Measurements from ENCODE around the gene HYAL3. TPM values are rescaled to one million over a fixed set of nuclear protein-coding genes. Genes with fewer than 3 reads are reported as not detected.

HYAL3 gene
- total and polyA plus RNA-seq, 3 experiments from 2014 or later = 3.6 to 8.4 (median 7.7) TPM

DNA sequence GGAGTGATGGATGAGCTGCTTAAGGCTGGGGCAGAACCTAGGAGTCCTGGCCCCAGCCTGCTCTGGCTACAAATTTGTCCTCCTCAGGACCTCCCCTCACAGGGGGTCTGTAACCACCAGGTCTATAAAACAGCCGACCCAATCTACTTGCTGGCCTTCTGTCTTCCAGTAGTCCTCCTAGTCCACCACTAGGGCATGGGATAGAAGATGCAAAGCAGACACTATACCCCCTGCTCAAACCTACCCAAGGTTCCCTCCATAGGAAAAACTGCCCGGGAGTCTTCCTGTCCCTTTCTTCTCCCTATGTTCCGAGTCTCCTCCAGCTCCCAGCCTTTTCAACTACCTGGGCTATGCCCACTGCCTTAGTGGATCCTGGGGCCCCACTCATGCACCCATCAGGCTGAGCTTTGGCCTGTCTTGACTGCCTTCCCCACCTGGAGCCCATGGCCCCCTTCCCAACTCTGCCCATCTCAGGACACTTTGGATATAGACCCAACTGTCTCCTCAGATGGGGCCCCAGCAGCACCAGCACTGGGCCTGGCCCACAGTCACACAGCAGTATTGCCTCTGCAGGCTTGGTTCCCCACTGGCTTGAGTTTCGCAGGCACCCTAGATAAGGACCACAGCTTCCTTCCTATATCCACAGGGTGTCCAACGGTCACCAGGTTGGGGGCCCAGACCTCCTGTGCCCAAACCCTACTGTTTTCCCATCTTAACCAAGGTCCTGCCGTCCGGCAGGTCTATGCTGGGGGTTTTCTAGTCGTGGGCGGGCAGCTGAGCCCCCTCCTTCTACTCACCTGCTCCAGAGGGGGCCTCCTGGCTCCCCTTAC, 1.1 kb downstream of the HYAL3 start:
- peaks cover 0 to 14% (median 0%) of the 10 kb centered on the region in 3 donors for H3K36me3 Mint-ChIP-seq
- POLR2A ChIA-PET = interaction anchor here (0.9 to 2.2 kb wide), 6 partner anchors 19 to 61 kb away, joined by 4 to 31 read pairs (median 10); partner anchors contain the start of genes CYB561D2, NPRL2, RASSF1 and TUSC2
- H3K36me3 ChIP-seq (ENCODE audit: insufficient read depth, low read length) = no peaks in the 10 kb centered on the region
- no peaks in the 10 kb centered on the region for H3K9me3 ChIP-seq (ENCODE audit: low read length)
- peaks cover 21 to 50% (median 22%) of the 10 kb centered on the region in 3 donors for H3K4me1 Mint-ChIP-seq
- H3K27me3 Mint-ChIP-seq = no peaks in the 10 kb centered on the region
- H3K4me3 ChIP-seq (ENCODE audit: low read length) = peak overlapping the region; percentile 89
- no peaks in the 10 kb centered on the region for H3K9me3 Mint-ChIP-seq
- peaks cover 25% of the 10 kb centered on the region for H3K4me1 ChIP-seq (ENCODE audit: insufficient read depth, low read length)
- no peak for DNase-seq
- H3K27ac Mint-ChIP-seq = peak overlapping the region; percentile 93 to 100 (median 99)
- CTCF ChIA-PET = interaction anchor here (0.9 to 3.0 kb wide), 14 partner anchors 14 to 106 kb away, joined by 3 to 16 read pairs (median 6); partner anchors contain the start of genes CYB561D2, HYAL2 and NPRL2
- peak overlapping the region; percentile 96 for H3K27ac ChIP-seq (ENCODE audit: low read depth, low read length)
- no peaks in the 10 kb centered on the region for H3K27me3 ChIP-seq (ENCODE audit: insufficient read depth, low read length, poor library complexity, severe bottlenecking)
- H3K4me3 Mint-ChIP-seq = peak overlapping the region; percentile 93 to 98 (median 95)

DNA sequence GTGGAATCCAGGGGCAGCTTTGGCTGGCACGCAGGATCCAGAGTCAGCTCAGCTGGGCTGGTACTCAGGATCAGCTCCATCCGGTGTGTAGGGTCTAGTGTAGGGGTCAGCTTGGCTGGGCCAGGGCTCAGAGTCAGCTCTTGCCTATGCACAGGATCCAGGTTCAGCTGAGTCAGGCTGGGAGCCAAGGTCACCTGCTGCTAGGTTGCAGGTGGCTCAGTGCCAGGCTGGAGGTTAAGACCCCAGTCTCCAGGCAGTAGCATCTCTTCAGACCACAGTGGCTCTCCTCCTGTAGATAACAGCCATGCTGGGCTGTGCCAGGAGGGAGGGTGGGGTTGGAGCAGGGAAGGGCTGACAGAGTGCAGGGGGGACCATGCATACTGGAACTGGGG, 1.8 kb downstream of the HYAL3 start:
- no peak for DNase-seq
- Histone ChIP-seq H3K4me3 (ENCODE audit: low read length) (no peak overlapping the region), H3K36me3 (ENCODE audit: insufficient read depth, low read length) (no peaks in the 10 kb centered on the region), H3K4me1 (ENCODE audit: insufficient read depth, low read length) (peaks cover 31% of the 10 kb centered on the region), H3K27me3 (ENCODE audit: insufficient read depth, low read length, poor library complexity, severe bottlenecking) (no peaks in the 10 kb centered on the region), H3K9me3 (ENCODE audit: low read length) (no peaks in the 10 kb centered on the region), H3K27ac (ENCODE audit: low read depth, low read length) (no peak overlapping the region)
- Mint-ChIP-seq H3K4me1 (peaks cover 28 to 57% (median 29%) of the 10 kb centered on the region in 3 donors), H3K4me3 (peak overlapping the region in 5 of 7 donors; percentile 93 to 98 (median 95)), H3K27me3 (no peaks in the 10 kb centered on the region), H3K9me3 (no peaks in the 10 kb centered on the region), H3K27ac (peak overlapping the region in 7 of 8 donors; percentile 69 to 100 (median 99)), H3K36me3 (peaks cover 0 to 15% (median 0%) of the 10 kb centered on the region in 3 donors)
- CTCF ChIA-PET = interaction anchor here (0.9 to 3.0 kb wide), 5 partner anchors 13 to 52 kb away, joined by 3 to 13 read pairs (median 9); partner anchors contain the start of genes CYB561D2 and NPRL2
- POLR2A ChIA-PET = no interaction called here

DNA sequence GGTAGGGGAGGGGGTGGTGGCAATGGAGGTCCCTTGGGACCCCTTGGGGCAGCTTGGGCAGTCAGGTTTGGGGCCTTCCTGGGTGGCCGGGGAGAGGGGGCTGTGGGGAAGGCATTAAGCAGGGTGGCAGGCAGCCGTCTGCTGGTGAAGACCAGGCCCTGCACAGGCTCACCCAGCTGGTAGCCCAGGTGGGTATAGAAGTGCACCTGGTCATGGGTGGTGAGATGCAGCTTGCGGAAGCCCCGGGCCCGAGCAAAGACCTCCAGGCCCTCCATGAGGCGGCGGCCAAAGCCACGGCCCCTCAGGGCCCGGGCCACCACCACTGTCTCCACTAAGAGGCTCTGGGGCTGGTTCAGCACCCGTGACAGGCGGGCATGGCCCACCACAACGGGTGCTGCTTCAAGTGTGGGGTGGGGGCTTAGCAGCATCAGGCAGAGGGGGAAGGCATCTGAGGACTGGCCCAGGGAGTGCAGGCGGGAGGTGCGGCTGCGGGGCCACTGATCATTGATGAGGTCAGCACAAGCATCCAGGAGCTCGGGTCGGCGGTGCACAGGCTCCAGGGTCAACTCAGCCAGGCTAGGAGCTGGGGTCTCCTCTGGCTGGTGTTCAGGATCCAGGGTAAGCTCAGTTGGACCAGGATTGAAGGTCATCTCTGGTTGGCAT, 2.4 kb downstream of the HYAL3 start:
- Mint-ChIP-seq H3K9me3 (no peaks in the 10 kb centered on the region), H3K27ac (peak overlapping the region; percentile 56 to 100 (median 93)), H3K36me3 (peaks cover 0 to 17% (median 0%) of the 10 kb centered on the region in 3 donors), H3K27me3 (no peaks in the 10 kb centered on the region), H3K4me1 (peaks cover 30 to 57% (median 31%) of the 10 kb centered on the region in 3 donors), H3K4me3 (peak overlapping the region in 2 of 7 donors; percentile 41 to 93)
- POLR2A ChIA-PET = no interaction called here
- Histone ChIP-seq H3K36me3 (ENCODE audit: insufficient read depth, low read length) (no peaks in the 10 kb centered on the region), H3K4me1 (ENCODE audit: insufficient read depth, low read length) (peaks cover 31% of the 10 kb centered on the region), H3K9me3 (ENCODE audit: low read length) (no peaks in the 10 kb centered on the region), H3K27me3 (ENCODE audit: insufficient read depth, low read length, poor library complexity, severe bottlenecking) (no peaks in the 10 kb centered on the region), H3K4me3 (ENCODE audit: low read length) (no peak overlapping the region), H3K27ac (ENCODE audit: low read depth, low read length) (no peak overlapping the region)
- DNase-seq = no peak
- CTCF ChIA-PET = interaction anchor here (0.5 to 1.5 kb wide), 2 partner anchors 12 to 54 kb away, joined by 3 read pairs; partner anchors contain the start of genes CYB561D2 and NPRL2

DNA sequence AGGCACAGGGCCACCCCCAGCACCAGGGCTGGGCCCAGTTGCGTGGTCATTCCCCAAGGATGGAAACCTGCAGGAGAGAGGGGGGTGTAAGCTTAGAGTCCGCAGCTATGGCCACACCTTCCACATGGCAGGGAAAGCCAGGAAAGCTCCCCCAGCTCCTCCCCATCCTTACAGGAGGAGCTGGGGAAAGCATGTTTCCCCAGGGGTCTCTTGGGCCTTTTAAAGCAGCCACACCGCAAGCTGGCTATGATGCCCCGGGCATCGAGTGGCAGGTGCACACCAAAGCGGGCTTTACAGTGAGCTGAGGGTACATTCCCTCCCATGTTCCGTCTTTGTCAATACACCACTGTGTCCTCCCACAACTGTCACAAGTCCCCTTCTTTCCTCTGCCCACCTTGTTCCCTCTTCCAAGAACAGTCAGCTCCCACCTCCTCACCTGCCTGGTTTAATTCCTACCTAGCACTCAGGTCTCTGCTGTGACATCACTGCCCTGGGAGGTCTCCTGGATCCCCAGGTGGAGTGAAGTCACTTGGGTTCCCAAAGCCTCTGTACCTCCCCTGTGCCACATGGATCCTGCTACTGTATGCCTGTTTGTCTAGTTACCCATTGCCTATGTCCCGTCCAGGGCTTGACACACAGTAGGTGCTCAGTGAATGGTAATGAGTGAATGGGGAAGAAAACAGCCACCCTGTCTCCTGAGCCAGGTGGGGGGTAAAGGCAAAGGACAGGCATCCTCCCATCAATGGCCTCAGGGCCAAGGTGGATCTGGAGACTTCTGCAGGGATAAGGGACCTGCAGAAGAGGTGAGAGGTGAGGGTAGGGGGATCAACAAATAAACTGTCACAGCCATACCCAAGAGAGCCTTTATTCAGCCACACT, 3.4 kb downstream of the HYAL3 start:
- Histone ChIP-seq H3K9me3 (ENCODE audit: low read length) (no peaks in the 10 kb centered on the region), H3K27me3 (ENCODE audit: insufficient read depth, low read length, poor library complexity, severe bottlenecking) (no peaks in the 10 kb centered on the region), H3K36me3 (ENCODE audit: insufficient read depth, low read length) (no peaks in the 10 kb centered on the region), H3K27ac (ENCODE audit: low read depth, low read length) (no peak overlapping the region), H3K4me1 (ENCODE audit: insufficient read depth, low read length) (peaks cover 42% of the 10 kb centered on the region), H3K4me3 (ENCODE audit: low read length) (no peak overlapping the region)
- peaks cover 0 to 19% (median 0%) of the 10 kb centered on the region in 3 donors for H3K36me3 Mint-ChIP-seq
- H3K4me1 Mint-ChIP-seq = peaks cover 35 to 59% (median 38%) of the 10 kb centered on the region in 3 donors
- H3K27ac Mint-ChIP-seq = peak overlapping the region in 3 of 8 donors; percentile 20 to 66 (median 32)
- no peaks in the 10 kb centered on the region for H3K9me3 Mint-ChIP-seq
- ChIA-PET CTCF (interaction anchor here (0.8 to 1.5 kb wide), 3 partner anchors 49 to 55 kb away, joined by 3 to 5 read pairs (median 3); partner anchors contain the start of genes CYB561D2 and NPRL2), POLR2A (no interaction called here)
- DNase-seq = no peak
- peak overlapping the region in 2 of 7 donors; percentile 37 to 93 for H3K4me3 Mint-ChIP-seq
- no peaks in the 10 kb centered on the region for H3K27me3 Mint-ChIP-seq

DNA sequence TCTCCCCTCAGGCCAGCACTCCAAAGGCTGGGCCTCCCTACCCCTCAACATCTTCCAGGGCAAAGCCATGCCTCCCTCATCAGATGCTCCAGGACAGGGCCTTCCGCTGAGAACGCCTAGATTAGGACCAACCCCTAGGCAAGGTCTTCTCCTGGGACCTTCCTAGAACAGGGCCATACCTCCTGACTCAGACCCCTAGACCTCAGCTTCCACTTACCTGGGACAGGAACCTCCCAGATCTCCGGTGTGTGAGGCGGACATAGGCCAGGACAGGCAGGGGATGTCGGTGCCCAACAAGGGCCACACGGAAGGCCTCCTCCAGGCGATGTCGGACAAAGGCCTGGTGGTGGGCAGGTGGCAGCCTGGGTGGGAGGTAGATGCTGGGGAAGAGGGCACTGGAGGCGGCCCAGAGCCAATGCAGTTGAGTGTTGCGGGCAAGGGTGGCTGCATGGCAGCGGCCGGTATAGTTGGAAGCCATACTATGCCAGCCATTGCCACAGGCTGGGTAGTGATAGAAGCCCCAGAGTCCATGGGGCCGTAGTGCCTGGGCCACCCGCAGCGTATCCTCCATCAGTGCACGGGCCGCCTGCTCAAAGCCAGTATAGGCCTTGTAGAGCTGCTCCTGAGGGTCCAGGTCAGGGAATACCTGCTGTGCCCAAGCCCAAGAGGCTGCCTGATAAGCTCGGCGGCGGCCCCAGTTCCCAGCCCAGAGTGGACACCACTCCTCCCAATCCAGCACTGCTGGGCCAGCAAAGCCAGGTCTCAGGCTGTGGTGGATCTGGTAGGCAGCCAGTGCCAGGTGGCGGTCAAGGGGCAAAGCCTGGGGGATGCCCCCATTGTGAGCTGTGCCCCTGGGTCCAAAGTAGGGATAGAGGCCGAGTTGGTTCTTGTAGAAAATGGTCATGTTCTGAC, 4.5 kb downstream of the HYAL3 start:
- POLR2A ChIA-PET = interaction anchor here (0.6 kb wide), 1 partner anchor 354 kb away, joined by 3 read pairs; no protein-coding TSS in a partner anchor
- Mint-ChIP-seq H3K9me3 (no peaks in the 10 kb centered on the region), H3K4me3 (peak overlapping the region in 1 of 7 donors; percentile 66), H3K4me1 (peaks cover 26 to 50% (median 29%) of the 10 kb centered on the region in 3 donors), H3K27ac (peak overlapping the region in 2 of 8 donors; percentile 57 to 85), H3K36me3 (peaks cover 0 to 25% (median 0%) of the 10 kb centered on the region in 3 donors), H3K27me3 (no peaks in the 10 kb centered on the region)
- Histone ChIP-seq H3K4me1 (ENCODE audit: insufficient read depth, low read length) (peaks cover 36% of the 10 kb centered on the region), H3K9me3 (ENCODE audit: low read length) (no peaks in the 10 kb centered on the region), H3K4me3 (ENCODE audit: low read length) (no peak overlapping the region), H3K27me3 (ENCODE audit: insufficient read depth, low read length, poor library complexity, severe bottlenecking) (no peaks in the 10 kb centered on the region), H3K36me3 (ENCODE audit: insufficient read depth, low read length) (peaks cover under 1% of the 10 kb centered on the region), H3K27ac (ENCODE audit: low read depth, low read length) (no peak overlapping the region)
- CTCF ChIA-PET = interaction anchor here (0.9 kb wide), 1 partner anchor 51 kb away, joined by 5 read pairs; no protein-coding TSS in a partner anchor
- no peak for DNase-seq

DNA sequence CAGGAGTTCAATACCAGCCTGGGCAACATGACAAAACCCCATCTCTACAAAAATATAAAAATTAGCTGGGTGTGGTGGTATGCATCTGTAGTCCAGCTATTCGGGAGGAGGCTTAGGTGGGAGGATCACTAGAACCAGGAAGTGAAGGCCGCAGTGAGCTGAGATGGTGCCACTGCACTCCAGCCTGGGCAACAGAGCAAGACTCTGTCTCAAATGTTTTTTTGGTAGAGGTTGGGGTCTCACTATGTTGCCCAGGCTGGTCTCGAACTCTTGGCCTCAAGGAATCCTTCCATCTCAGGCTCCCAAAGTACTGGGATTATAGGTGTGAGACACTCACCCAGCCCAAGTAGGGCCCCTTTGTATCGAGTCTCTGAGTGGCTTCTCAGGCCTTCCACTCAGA, 5.1 kb downstream of the HYAL3 start:
- Mint-ChIP-seq H3K4me3 (peak overlapping the region in 1 of 7 donors; percentile 66), H3K27me3 (no peaks in the 10 kb centered on the region), H3K36me3 (peaks cover 0 to 29% (median 0%) of the 10 kb centered on the region in 3 donors), H3K4me1 (peaks cover 21 to 43% (median 25%) of the 10 kb centered on the region in 3 donors), H3K27ac (peak overlapping the region in 3 of 8 donors; percentile 57 to 85 (median 70)), H3K9me3 (no peaks in the 10 kb centered on the region)
- DNase-seq = no peak
- ChIA-PET CTCF (interaction anchor here (0.6 kb wide), 1 partner anchor 31 kb away, joined by 4 read pairs; no protein-coding TSS in a partner anchor), POLR2A (interaction anchor here (0.6 to 0.7 kb wide), 3 partner anchors 23 to 354 kb away, joined by 3 to 11 read pairs (median 3); no protein-coding TSS in a partner anchor)
- Histone ChIP-seq H3K9me3 (ENCODE audit: low read length) (no peaks in the 10 kb centered on the region), H3K27ac (ENCODE audit: low read depth, low read length) (no peak overlapping the region), H3K27me3 (ENCODE audit: insufficient read depth, low read length, poor library complexity, severe bottlenecking) (no peaks in the 10 kb centered on the region), H3K4me3 (ENCODE audit: low read length) (no peak overlapping the region), H3K4me1 (ENCODE audit: insufficient read depth, low read length) (peaks cover 34% of the 10 kb centered on the region), H3K36me3 (ENCODE audit: insufficient read depth, low read length) (peaks cover 6% of the 10 kb centered on the region)

Data from CD8-positive, alpha-beta memory T cell (primary cell).